ENCODE measurements around the gene SLFN11. TPM values are rescaled to one million over a fixed set of nuclear protein-coding genes. Genes with fewer than 3 reads are reported as not detected.

Gene SLFN11
- total and polyA plus RNA-seq, 2 experiments from 2014 or later = not detected

GRCh38 chr17:35341411-35341992, 31.9 kb downstream of the SLFN11 start:
- Mint-ChIP-seq H3K4me3 (no peak overlapping the region), H3K36me3 (ENCODE audit: low read depth) (peaks cover 5% of the 10 kb centered on the region; the same call in 2 of the 3 replicates), H3K27me3 (ENCODE audit: insufficient read depth, low read depth, poor library complexity) (peaks cover 34% of the 10 kb centered on the region), H3K27ac (no peak overlapping the region), H3K4me1 (peaks cover 5% of the 10 kb centered on the region; the same call in 2 of the 3 replicates), H3K9me3 (peaks cover 16% of the 10 kb centered on the region)
- Histone ChIP-seq H3K9me2 (ENCODE audit: insufficient read depth) (no peaks in the 10 kb centered on the region), H3K79me2 (replicated peaks; ENCODE audit: insufficient read depth) (no peaks in the 10 kb centered on the region), H3K36me3 (ENCODE audit: insufficient read depth) (no peaks in the 10 kb centered on the region), H4K20me1 (replicated peaks; ENCODE audit: insufficient read depth) (peaks cover 4% of the 10 kb centered on the region), H3K27me3 (ENCODE audit: insufficient read depth) (peaks cover 51% of the 10 kb centered on the region), H3K4me2 (no peak overlapping the region), H2AFZ (no peak overlapping the region), H3K4me1 (ENCODE audit: insufficient read depth) (0 out of 2 replicates have a peak, but pooled peaks cover under 1% of the 10 kb centered on the region), H3K4me3 (no peak overlapping the region), H3F3A (replicated peaks; ENCODE audit: low read depth) (0 out of 2 replicates have a peak, but pooled peaks cover 5% of the 10 kb centered on the region), H3K27ac (ENCODE audit: low read depth) (no peak overlapping the region)
- DNase-seq (ENCODE audit: low spot score) (no peak), ATAC-seq (no peak)
- TF ChIP-seq EZH2 (IDR thresholded peaks at IDR 0.05; ENCODE audit: low read depth, unreplicated experiment) (no peak), CREB1 (CRISPR knock-in tag; IDR thresholded peaks at IDR 0.05; ENCODE audit: low read depth) (no peak), NANOG (IDR thresholded peaks at IDR 0.05; ENCODE audit: borderline replicate concordance) (no peak), POLR2AphosphoS5 (IDR thresholded peaks at IDR 0.05; ENCODE audit: low read depth) (no peak), ZNF114 (CRISPR knock-in tag; IDR thresholded peaks at IDR 0.05) (no peak), ZNF462 (CRISPR knock-in tag; IDR thresholded peaks at IDR 0.05) (no peak), STAT1 (IDR thresholded peaks at IDR 0.05; ENCODE audit: unreplicated experiment) (no peak), JUNB (IDR thresholded peaks at IDR 0.05; ENCODE audit: unreplicated experiment) (no peak)
- TF ChIP-seq, protein P1, sequence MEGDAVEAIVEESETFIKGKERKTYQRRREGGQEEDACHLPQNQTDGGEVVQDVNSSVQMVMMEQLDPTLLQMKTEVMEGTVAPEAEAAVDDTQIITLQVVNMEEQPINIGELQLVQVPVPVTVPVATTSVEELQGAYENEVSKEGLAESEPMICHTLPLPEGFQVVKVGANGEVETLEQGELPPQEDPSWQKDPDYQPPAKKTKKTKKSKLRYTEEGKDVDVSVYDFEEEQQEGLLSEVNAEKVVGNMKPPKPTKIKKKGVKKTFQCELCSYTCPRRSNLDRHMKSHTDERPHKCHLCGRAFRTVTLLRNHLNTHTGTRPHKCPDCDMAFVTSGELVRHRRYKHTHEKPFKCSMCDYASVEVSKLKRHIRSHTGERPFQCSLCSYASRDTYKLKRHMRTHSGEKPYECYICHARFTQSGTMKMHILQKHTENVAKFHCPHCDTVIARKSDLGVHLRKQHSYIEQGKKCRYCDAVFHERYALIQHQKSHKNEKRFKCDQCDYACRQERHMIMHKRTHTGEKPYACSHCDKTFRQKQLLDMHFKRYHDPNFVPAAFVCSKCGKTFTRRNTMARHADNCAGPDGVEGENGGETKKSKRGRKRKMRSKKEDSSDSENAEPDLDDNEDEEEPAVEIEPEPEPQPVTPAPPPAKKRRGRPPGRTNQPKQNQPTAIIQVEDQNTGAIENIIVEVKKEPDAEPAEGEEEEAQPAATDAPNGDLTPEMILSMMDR (conservative IDR thresholded peaks at IDR 0.05; ENCODE audit: low read depth in 2 of 2) = no peak
- TF ChIP-seq, protein P2, sequence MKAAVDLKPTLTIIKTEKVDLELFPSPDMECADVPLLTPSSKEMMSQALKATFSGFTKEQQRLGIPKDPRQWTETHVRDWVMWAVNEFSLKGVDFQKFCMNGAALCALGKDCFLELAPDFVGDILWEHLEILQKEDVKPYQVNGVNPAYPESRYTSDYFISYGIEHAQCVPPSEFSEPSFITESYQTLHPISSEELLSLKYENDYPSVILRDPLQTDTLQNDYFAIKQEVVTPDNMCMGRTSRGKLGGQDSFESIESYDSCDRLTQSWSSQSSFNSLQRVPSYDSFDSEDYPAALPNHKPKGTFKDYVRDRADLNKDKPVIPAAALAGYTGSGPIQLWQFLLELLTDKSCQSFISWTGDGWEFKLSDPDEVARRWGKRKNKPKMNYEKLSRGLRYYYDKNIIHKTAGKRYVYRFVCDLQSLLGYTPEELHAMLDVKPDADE (IDR thresholded peaks at IDR 0.05) = no peak

Measured in GM23338 (cell line).